ENCODE data around the gene MFSD6L. TPM values are rescaled to one million over a fixed set of nuclear protein-coding genes. Genes with fewer than 3 reads are reported as not detected.

MFSD6L gene
- total RNA-seq, 4 donors from 2014 or later: 0.17 to 0.33 TPM; not detected in 2

DNA sequence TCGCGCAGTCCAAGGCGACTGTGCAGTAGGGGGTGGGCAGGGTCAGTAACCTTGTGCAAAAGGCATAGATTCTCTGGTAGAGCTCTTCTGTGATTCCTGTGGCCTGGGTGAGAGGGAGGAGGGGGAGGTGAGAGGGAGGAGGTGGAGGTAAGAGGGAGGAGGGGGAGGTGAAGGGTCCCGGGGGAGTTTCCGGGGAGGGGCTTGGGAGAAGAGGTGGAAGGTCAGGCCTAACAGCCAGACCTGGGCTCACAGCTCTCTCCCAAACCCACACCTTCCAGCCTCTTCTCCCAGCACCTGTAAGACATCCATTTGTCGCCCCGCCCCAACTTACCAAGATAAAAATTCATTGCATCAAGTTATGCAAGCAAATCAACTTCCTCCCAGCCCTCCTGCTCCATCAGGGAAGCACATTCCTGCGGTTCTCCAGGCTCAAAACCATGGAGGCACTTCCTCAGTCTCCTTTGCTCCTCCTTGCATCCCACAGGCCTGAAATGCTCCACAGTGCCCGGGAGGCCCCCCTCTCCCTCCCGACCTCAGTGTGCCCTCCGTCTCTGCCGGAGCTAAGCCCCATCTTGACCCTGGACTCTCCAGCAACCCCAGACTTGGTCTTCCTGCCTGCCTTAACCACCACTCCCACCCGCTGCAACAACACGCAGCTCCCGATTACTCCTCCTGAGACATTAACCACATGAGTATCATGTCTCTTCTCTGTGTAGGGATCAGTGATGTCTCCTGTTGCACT lies 37.8 kb upstream of the MFSD6L start:
- WGBS: 81% methylated on average over 15 of the region's 15 CpGs
- Histone ChIP-seq H3K36me3 (peaks cover 0 to 3% (median 0%) of the 10 kb centered on the region in 4 donors), H3K4me3 (no peak overlapping the region), H3K4me1 (no peaks in the 10 kb centered on the region), H3K9me3 (no peaks in the 10 kb centered on the region), H3K27me3 (peaks cover 0 to 59% (median 3%) of the 10 kb centered on the region in 4 donors), H3K27ac (replicated peaks in 1 of 4) (no peak overlapping the region)
- DNase-seq (ENCODE audit: extremely low spot score): peak; percentile 81
- intact Hi-C loops (cut with DNase I): no loop called here
- TF ChIP-seq EP300 (IDR thresholded peaks at IDR 0.05) (no peak), POLR2A (IDR thresholded peaks at IDR 0.05; ENCODE audit: low read depth) (no peak), POLR2AphosphoS5 (IDR thresholded peaks at IDR 0.05) (no peak)
- TF ChIP-seq, protein P1, sequence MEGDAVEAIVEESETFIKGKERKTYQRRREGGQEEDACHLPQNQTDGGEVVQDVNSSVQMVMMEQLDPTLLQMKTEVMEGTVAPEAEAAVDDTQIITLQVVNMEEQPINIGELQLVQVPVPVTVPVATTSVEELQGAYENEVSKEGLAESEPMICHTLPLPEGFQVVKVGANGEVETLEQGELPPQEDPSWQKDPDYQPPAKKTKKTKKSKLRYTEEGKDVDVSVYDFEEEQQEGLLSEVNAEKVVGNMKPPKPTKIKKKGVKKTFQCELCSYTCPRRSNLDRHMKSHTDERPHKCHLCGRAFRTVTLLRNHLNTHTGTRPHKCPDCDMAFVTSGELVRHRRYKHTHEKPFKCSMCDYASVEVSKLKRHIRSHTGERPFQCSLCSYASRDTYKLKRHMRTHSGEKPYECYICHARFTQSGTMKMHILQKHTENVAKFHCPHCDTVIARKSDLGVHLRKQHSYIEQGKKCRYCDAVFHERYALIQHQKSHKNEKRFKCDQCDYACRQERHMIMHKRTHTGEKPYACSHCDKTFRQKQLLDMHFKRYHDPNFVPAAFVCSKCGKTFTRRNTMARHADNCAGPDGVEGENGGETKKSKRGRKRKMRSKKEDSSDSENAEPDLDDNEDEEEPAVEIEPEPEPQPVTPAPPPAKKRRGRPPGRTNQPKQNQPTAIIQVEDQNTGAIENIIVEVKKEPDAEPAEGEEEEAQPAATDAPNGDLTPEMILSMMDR (IDR thresholded peaks at IDR 0.05): no peak

- H3K9me3 ChIP-seq: no peaks in the 10 kb centered on the region
- no peak overlapping the region for H3K4me3 ChIP-seq
- DNase-seq (ENCODE audit: extremely low spot score): peak; percentile 74
- peaks cover 0 to 59% (median 3%) of the 10 kb centered on the region in 4 donors for H3K27me3 ChIP-seq
- intact Hi-C loops (cut with DNase I): no loop called here
- WGBS: 86% methylated on average over 3 of the region's 6 CpGs
- no peaks in the 10 kb centered on the region for H3K4me1 ChIP-seq
- H3K27ac ChIP-seq (replicated peaks in 1 of 4): no peak overlapping the region
- peaks cover 0 to 3% (median 0%) of the 10 kb centered on the region in 4 donors for H3K36me3 ChIP-seq
- TF ChIP-seq POLR2AphosphoS5 (IDR thresholded peaks at IDR 0.05) (no peak), EP300 (IDR thresholded peaks at IDR 0.05) (no peak), POLR2A (IDR thresholded peaks at IDR 0.05; ENCODE audit: low read depth) (no peak)
- TF ChIP-seq, protein P1 (IDR thresholded peaks at IDR 0.05): no peak
Observed at GRCh38 chr17:8835631-8836364, 36.6 kb upstream of the MFSD6L start.

DNA sequence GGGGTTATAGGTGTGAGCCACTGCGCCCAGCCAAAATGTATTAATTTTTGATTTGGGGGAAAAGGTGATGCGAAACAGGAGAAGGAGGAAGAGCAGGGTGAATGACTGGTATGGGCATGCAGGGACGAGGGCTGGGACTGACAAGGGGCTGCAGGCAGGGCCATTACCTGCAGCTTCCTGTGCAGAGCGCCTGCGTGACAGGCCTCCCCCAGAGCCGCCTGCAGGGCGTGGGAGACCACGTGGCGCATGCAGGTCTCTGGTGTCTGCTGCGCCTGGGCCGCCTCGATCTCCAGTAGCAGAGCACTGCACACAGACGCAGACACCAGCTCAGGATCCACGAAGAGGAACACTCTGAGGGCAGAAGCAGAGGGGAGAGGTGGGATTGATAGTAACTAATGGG lies 35.9 kb upstream of the MFSD6L start:
- WGBS: 89% methylated on average over 14 of the region's 14 CpGs
- intact Hi-C loops (cut with DNase I): no loop called here
- peak; percentile 8 for DNase-seq (ENCODE audit: extremely low spot score)

DNA sequence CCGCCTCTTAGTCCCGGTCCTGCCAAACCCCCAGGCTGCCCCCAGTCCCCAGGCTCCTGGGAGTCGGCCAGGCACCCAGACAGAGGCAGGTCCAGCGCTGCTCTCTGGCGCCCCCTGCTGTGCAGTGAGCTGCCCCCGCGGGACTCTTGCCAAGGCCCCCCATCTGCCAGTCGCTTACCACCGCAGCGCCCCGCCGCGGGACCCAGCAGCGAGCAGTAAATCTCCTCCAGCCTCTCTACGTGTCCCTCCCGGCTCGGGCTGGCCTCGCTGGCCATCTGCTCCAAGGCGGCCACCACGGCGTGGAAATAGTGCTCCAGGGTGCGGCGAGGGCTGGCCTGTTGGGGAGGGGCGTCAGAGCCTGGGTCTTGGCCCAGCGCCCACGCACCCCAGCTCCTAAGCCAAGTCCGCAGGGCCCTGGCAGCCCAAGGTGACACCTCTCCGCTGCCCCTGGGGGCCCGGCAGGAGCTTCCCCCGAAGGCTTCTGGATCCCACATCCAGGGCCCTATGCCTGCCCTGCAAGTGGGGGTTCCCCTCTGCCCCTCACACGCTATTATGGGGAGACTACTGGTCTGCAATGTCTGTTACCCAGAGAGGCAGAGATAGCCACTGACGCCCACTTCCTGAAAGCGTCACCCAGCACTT lies 33.7 kb upstream of the MFSD6L start:
- TF ChIP-seq, protein P1 (IDR thresholded peaks at IDR 0.05): peak in 2 of 3 experiments; percentile 8 to 17
- TF ChIP-seq POLR2AphosphoS5 (IDR thresholded peaks at IDR 0.05): no peak
- no peak for TF ChIP-seq EP300 (IDR thresholded peaks at IDR 0.05)
- Histone ChIP-seq H3K4me1 (no peaks in the 10 kb centered on the region), H3K27ac (replicated peaks in 1 of 4) (no peak overlapping the region), H3K36me3 (peaks cover 0 to 3% (median 0%) of the 10 kb centered on the region in 4 donors), H3K9me3 (no peaks in the 10 kb centered on the region), H3K27me3 (peaks cover 0 to 76% (median 4%) of the 10 kb centered on the region in 4 donors), H3K4me3 (no peak overlapping the region)
- peak; percentile 57 for DNase-seq (ENCODE audit: extremely low spot score)
- 56% methylated on average over 27 of the region's 33 CpGs for WGBS
- intact Hi-C loops (cut with DNase I): no loop called here

More for the DNA sequence above, 35.9 kb upstream of the MFSD6L start:
- no peak overlapping the region for H3K4me3 ChIP-seq
- no peaks in the 10 kb centered on the region for H3K9me3 ChIP-seq
- H3K36me3 ChIP-seq: peaks cover 0 to 3% (median 0%) of the 10 kb centered on the region in 4 donors
- peaks cover 0 to 66% (median 3%) of the 10 kb centered on the region in 4 donors for H3K27me3 ChIP-seq
- TF ChIP-seq POLR2AphosphoS5 (IDR thresholded peaks at IDR 0.05): no peak
- TF ChIP-seq, protein P1 (IDR thresholded peaks at IDR 0.05): no peak
- no peak for TF ChIP-seq EP300 (IDR thresholded peaks at IDR 0.05)
- no peak for TF ChIP-seq POLR2A (IDR thresholded peaks at IDR 0.05; ENCODE audit: low read depth)
- no peak overlapping the region for H3K27ac ChIP-seq (replicated peaks in 1 of 4)
- H3K4me1 ChIP-seq: no peaks in the 10 kb centered on the region

Measured in esophagus muscularis mucosa (tissue), 4 donors.